WERI-Rb-1 (cell line): Measurements from ENCODE around the gene PDE6C.

Experiments used
- DNase-seq: peaks from one replicate; pipeline ENCODE4 v3.0.0-alpha.2; 2020
- H3K27ac ChIP-seq: fragments of 250-450 bp; sonication (Bioruptor Pico); 2 replicates; pipeline ENCODE4 v1.5.1; 2020; ENCODE audit warnings: mild to moderate bottlenecking, moderate library complexity
- H3K27me3 ChIP-seq: fragments of 250-450 bp; sonication (Bioruptor Pico); 2 replicates; pipeline ENCODE4 v1.5.1; 2021; ENCODE audit warnings: mild to moderate bottlenecking, low read depth, moderate library complexity; ENCODE audit not compliant: insufficient read depth, severe bottlenecking
- H3K36me3 ChIP-seq: fragments of 250-450 bp; sonication (Bioruptor Pico); 2 replicates; pipeline ENCODE4 v1.5.1; 2020; ENCODE audit warnings: mild to moderate bottlenecking, moderate library complexity
- H3K4me3 ChIP-seq: 2 replicates; pipeline ENCODE4 v1.5.1; 2011; ENCODE audit warnings: low read depth, mild to moderate bottlenecking, control low read depth, low read length
- H3K9me3 ChIP-seq: fragments of 250-450 bp; sonication (Bioruptor Pico); 2 replicates; pipeline ENCODE4 v1.5.1; 2021; ENCODE audit warnings: mild to moderate bottlenecking, moderate library complexity; ENCODE audit not compliant: severe bottlenecking
- TF ChIP-seq, protein P1 (sequence below): IDR thresholded peaks from 2 replicates; pipeline ENCODE4 v1.5.1; 2011; ENCODE audit warnings: low read depth, mild to moderate bottlenecking, control low read depth, inconsistent platforms, low read length

Gene PDE6C

DNA sequence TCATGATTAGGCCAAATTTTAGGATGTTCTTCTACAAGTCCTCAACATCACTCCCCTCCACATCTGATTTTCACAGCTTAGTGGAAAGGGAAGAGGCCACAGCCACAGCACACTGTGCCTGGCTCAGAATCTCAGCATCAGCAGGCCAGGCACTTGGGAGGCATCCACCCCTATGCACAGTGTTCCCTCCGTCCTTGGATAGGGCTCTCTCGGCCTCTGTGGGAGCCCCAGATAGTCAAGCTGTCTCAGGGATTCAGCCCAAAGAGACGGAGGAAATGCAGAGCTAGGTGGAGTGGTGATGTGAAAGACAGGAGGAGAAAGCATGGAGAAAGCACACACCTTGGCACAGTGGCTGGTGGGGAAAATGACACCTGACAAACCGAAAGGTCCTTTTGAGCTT, 12.6 kb upstream of the PDE6C start:
- Histone ChIP-seq H3K27ac (no peak overlapping the region), H3K4me3 (no peak overlapping the region), H3K27me3 (no peaks in the 10 kb centered on the region), H3K36me3 (no peaks in the 10 kb centered on the region), H3K9me3 (no peaks in the 10 kb centered on the region)
- no peak for DNase-seq
- TF ChIP-seq, protein P1, sequence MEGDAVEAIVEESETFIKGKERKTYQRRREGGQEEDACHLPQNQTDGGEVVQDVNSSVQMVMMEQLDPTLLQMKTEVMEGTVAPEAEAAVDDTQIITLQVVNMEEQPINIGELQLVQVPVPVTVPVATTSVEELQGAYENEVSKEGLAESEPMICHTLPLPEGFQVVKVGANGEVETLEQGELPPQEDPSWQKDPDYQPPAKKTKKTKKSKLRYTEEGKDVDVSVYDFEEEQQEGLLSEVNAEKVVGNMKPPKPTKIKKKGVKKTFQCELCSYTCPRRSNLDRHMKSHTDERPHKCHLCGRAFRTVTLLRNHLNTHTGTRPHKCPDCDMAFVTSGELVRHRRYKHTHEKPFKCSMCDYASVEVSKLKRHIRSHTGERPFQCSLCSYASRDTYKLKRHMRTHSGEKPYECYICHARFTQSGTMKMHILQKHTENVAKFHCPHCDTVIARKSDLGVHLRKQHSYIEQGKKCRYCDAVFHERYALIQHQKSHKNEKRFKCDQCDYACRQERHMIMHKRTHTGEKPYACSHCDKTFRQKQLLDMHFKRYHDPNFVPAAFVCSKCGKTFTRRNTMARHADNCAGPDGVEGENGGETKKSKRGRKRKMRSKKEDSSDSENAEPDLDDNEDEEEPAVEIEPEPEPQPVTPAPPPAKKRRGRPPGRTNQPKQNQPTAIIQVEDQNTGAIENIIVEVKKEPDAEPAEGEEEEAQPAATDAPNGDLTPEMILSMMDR, result no peak

DNA sequence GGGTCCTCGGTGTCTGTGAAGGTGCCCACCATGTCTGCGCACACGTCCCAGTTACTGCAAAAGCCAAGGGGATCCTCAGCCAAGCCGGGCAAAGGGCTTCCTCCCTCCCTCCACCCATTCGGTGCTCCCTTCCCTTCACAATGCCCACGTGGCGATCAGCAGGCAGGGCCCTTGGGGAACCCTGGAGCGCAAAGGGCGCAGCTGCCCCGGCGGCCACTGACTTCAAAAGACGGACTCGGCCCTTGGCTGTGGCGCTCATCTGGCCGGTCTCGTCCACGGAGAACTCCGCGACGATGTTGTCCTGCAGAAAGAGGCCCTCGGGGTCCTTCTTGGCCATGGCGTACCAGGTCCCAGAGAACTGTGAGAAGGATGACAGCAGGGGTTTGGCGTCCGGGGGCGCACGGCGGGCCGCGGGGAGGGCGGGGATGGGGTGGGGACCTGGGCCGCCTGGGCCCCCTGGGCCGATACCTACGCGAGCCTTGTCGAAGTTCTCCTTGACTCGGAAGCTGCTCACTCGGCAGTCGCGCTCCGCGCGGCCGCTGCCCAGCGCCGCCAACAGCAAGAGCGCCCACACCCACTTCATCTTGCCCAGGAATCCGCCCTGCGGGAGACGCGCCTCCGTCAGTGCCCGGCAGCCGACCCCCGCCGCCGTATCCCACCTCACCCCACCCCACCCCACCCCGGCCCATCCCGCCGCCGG, 11.7 kb upstream of the PDE6C start:
- TF ChIP-seq, protein P1, result no peak
- Histone ChIP-seq H3K27ac (no peak overlapping the region), H3K9me3 (no peaks in the 10 kb centered on the region), H3K4me3 (no peak overlapping the region), H3K36me3 (no peaks in the 10 kb centered on the region), H3K27me3 (no peaks in the 10 kb centered on the region)
- no peak for DNase-seq

DNA sequence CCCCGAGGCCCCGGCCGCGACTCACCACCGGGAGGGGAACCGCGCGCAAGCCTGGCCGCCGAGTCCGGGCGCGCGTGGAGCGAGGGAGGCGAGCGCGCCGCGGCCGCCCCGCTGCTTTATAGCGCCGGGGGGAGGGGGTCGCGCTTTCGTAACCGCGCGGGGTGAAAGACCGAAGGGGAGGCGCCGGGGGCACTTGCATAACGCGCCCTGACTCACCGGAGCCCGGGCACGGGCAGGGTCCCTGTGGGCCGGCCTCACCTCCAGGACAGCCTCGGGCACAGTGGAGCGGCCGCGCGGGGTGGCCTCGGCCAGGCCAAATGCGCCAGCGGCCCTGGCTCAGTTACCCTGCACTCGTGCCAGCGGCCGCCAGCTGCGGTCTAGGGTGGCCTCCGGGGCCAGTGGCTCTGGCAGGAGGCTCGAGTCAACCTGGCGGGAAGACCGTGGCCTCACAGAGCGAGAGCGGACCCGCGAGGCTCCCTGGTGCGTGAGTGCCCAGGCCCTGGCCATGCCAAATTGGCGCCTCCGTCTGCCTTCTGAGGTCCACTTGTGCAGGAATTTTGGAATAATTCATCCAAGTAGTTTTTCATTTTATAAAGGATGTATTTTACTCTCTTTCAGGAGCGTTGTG, 11.1 kb upstream of the PDE6C start, which contains the start of gene RBP4:
RBP4 (minus strand) TSS at position 90 of the 628 bp plus-strand sequence. CDS start 207 bp downstream, outside the sequence.
- no peaks in the 10 kb centered on the region for H3K27me3 ChIP-seq
- H3K36me3 ChIP-seq, result no peaks in the 10 kb centered on the region
- no peak within 1 kb of the TSS for H3K4me3 ChIP-seq
- DNase-seq, result no peak
- no peaks in the 10 kb centered on the region for H3K9me3 ChIP-seq
- TF ChIP-seq, protein P1, result no peak
- H3K27ac ChIP-seq, result no peak within 1 kb of the TSS

DNA sequence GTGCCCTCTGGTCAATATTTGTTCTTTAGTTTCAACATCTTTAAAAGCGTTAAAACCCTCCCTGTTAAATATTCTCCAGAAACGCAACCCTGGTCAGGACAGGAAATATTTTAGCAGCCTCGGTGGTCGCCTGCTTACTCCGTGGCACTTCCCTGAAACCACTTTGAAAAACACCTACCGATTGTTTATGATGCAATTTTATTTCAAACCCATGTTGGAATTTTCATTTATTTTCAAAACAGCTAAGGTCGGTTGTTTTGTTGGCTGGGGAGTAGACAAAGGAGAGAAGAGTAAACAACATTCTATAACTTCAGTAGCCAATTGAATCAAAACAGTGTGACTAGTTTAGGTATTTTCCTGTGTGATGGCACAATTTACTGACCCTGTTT, 10.6 kb upstream of the PDE6C start:
- TF ChIP-seq, protein P1, result no peak
- H3K36me3 ChIP-seq, result no peaks in the 10 kb centered on the region
- H3K4me3 ChIP-seq, result no peak overlapping the region
- no peak overlapping the region for H3K27ac ChIP-seq
- no peaks in the 10 kb centered on the region for H3K27me3 ChIP-seq
- H3K9me3 ChIP-seq, result no peaks in the 10 kb centered on the region
- DNase-seq, result no peak

DNA sequence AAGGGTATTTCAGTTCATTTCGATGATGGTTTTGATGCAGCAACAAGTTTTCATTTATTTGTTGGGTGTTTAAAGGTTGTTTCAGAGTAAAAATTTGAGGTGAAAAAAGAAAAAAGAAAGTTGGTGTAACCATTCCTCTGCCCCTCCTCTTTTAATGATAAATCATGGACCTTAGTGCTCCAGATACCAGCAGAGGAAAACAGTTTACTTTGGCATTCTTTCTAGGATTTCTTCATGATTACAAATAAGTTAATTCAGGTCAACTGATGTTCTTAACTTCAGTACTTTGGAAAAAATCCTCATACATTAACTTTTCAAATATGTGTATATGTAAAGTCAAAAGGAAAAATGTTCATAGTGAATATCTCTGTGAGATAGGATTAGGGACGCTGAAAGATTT, 9.3 kb upstream of the PDE6C start:
- Histone ChIP-seq H3K27me3 (no peaks in the 10 kb centered on the region), H3K36me3 (no peaks in the 10 kb centered on the region), H3K27ac (no peak overlapping the region), H3K4me3 (no peak overlapping the region), H3K9me3 (peaks cover 8% of the 10 kb centered on the region)
- TF ChIP-seq, protein P1, result no peak
- DNase-seq, result no peak
